ENCODE data around the gene COQ10A. TPM values are rescaled to one million over a fixed set of nuclear protein-coding genes. Genes with fewer than 3 reads are reported as not detected.

The COQ10A gene
- total and polyA plus RNA-seq, 9 of the 15 experiments (the other 6 are each of a cell fraction or from before 2014, with no cell fraction given), result 3.1 to 26.4 (median 12.7) TPM

DNA sequence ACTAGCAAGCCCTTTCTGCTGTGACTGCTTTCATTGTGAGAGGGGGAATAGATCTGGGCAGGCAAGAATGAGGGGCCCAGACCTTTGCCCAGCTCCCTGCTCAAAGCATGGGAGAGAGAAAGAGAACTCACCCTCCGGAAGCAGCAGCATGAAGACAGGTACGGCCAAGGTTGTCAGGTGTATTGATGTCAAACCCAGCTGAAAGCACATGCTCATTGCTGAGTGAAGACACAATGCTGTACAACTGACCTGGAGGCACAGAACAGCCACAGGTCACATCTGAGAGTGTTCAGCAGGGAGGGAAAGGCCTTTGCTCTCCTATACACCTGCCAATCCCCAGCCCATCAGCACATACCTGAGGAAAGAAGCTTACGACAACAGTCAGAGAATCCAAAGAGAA lies 14.1 kb upstream of the COQ10A start (continued):
- TF ChIP-seq, protein P1, sequence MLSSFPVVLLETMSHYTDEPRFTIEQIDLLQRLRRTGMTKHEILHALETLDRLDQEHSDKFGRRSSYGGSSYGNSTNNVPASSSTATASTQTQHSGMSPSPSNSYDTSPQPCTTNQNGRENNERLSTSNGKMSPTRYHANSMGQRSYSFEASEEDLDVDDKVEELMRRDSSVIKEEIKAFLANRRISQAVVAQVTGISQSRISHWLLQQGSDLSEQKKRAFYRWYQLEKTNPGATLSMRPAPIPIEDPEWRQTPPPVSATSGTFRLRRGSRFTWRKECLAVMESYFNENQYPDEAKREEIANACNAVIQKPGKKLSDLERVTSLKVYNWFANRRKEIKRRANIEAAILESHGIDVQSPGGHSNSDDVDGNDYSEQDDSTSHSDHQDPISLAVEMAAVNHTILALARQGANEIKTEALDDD (IDR thresholded peaks at IDR 0.05), result no peak
- TF ChIP-seq CHD2 (IDR thresholded peaks at IDR 0.05; ENCODE audit: low read depth, low read length) (no peak), ZNF778 (CRISPR knock-in tag; IDR thresholded peaks at IDR 0.05) (no peak), WHSC1 (IDR thresholded peaks at IDR 0.05; ENCODE audit: low read length) (no peak), ZNF124 (CRISPR knock-in tag; IDR thresholded peaks at IDR 0.05) (no peak)

DNA sequence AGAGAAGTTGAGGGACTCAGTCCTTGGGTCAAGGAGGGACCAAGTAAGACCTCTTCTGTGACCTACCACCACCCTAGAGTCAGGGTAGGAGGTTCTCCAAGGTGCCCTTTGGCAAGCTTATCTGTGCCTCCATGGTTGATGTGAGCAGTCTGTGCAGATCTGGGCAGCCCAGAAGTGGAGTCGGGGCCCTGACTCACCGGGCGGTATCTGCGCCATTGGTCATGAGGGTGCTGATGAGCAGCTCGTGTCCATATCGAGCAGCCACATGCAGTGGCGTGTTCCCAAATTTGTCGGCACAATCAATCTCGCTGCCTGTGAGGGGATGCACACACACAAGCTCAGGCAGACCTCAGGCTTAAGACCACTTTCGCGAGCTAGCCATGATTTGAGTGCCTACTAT lies 13.7 kb upstream of the COQ10A start:
- POLR2A ChIA-PET, result interaction anchor here (0.5 to 1.3 kb wide), 4 partner anchors 8 to 22 kb away, joined by 3 to 4 read pairs (median 3); no protein-coding TSS in a partner anchor

More for the DNA sequence above, 13.7 kb upstream of the COQ10A start:
- Histone ChIP-seq H4K20me1 (replicated peaks; ENCODE audit: control insufficient read depth, insufficient read depth, low read length) (peaks cover 6% of the 10 kb centered on the region), H3K27me3 (ENCODE audit: control insufficient read depth in 2 of 2, insufficient read depth in 2 of 2, low read length in 2 of 2) (no peaks in the 10 kb centered on the region), H3K36me3 (ENCODE audit: control insufficient read depth, insufficient read depth, low read length) (peaks cover 79% of the 10 kb centered on the region; the same call in 2 of the 3 replicates), H3K4me2 (ENCODE audit: insufficient read depth, low read length) (no peak overlapping the region), H3K9ac (ENCODE audit: insufficient read depth in 1 of 2, low read depth in 2 of 2, low read length in 2 of 2) (peak overlapping the region in 1 of 2 experiments; percentile 11; a peak in 1 of 4 replicates), H3K9me3 (replicated peaks; ENCODE audit: control insufficient read depth, insufficient read depth, low read depth, low read length) (no peaks in the 10 kb centered on the region), H3K79me2 (ENCODE audit: control insufficient read depth, insufficient read depth, low read length) (peaks cover 24% of the 10 kb centered on the region), H3K4me3 (no peak overlapping the region), H3K27ac (ENCODE audit: extremely low read depth, low read depth, low read length) (no peak overlapping the region), H2AFZ (ENCODE audit: low read depth, low read length) (no peak overlapping the region), H3K4me1 (replicated peaks in 1 of 2; ENCODE audit: control insufficient read depth in 2 of 2, insufficient read depth in 2 of 2, low read length in 2 of 2) (peaks cover 8 to 11% of the 10 kb centered on the region in 2 experiments; a peak in 4 of 5 replicates), H3K9me1 (ENCODE audit: control insufficient read depth, insufficient read depth, low read length) (no peaks in the 10 kb centered on the region)
- in situ Hi-C loops (cut with MboI) (no loop called here), intact Hi-C loops (cut with micrococcal nuclease) (no loop called here)
- CTCF ChIA-PET (ENCODE audit: low intra/inter-chr PET ratio), result no interaction called here
- no peak for TF ChIP-seq ZNF217 (CRISPR knock-in tag; IDR thresholded peaks at IDR 0.05)
- TF ChIP-seq IFI16 (CRISPR knock-in tag; IDR thresholded peaks at IDR 0.05), result no peak
- no peak for TF ChIP-seq ZNF79 (CRISPR knock-in tag; IDR thresholded peaks at IDR 0.05; ENCODE audit: low read depth)
- TF ChIP-seq, protein P2, sequence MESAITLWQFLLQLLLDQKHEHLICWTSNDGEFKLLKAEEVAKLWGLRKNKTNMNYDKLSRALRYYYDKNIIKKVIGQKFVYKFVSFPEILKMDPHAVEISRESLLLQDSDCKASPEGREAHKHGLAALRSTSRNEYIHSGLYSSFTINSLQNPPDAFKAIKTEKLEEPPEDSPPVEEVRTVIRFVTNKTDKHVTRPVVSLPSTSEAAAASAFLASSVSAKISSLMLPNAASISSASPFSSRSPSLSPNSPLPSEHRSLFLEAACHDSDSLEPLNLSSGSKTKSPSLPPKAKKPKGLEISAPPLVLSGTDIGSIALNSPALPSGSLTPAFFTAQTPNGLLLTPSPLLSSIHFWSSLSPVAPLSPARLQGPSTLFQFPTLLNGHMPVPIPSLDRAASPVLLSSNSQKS (CRISPR knock-in tag; IDR thresholded peaks at IDR 0.05), result no peak
- TF ChIP-seq, protein P3, sequence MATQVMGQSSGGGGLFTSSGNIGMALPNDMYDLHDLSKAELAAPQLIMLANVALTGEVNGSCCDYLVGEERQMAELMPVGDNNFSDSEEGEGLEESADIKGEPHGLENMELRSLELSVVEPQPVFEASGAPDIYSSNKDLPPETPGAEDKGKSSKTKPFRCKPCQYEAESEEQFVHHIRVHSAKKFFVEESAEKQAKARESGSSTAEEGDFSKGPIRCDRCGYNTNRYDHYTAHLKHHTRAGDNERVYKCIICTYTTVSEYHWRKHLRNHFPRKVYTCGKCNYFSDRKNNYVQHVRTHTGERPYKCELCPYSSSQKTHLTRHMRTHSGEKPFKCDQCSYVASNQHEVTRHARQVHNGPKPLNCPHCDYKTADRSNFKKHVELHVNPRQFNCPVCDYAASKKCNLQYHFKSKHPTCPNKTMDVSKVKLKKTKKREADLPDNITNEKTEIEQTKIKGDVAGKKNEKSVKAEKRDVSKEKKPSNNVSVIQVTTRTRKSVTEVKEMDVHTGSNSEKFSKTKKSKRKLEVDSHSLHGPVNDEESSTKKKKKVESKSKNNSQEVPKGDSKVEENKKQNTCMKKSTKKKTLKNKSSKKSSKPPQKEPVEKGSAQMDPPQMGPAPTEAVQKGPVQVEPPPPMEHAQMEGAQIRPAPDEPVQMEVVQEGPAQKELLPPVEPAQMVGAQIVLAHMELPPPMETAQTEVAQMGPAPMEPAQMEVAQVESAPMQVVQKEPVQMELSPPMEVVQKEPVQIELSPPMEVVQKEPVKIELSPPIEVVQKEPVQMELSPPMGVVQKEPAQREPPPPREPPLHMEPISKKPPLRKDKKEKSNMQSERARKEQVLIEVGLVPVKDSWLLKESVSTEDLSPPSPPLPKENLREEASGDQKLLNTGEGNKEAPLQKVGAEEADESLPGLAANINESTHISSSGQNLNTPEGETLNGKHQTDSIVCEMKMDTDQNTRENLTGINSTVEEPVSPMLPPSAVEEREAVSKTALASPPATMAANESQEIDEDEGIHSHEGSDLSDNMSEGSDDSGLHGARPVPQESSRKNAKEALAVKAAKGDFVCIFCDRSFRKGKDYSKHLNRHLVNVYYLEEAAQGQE (IDR thresholded peaks at IDR 0.05; ENCODE audit: borderline replicate concordance), result no peak
- TF ChIP-seq, protein P3 (CRISPR knock-in tag; IDR thresholded peaks at IDR 0.05; ENCODE audit: low read depth), result no peak
- FAIRE-seq, result no peak
- 85% methylated on average over 10 of the region's 11 CpGs for WGBS (ENCODE audit: insufficient coverage, low coverage, missing lambda C conversion rate)
- no peak for ATAC-seq
- no TSS peak for BruUV-seq (replicated peaks)
- DNase-seq (ENCODE audit: extremely low read depth in 1 of 4, low spot score in 3 of 4), result peak in 1 of 4 experiments; percentile 11

Measured in K562 (cell line).